Activated T-helper 1 cell treated with anti-CD3 and anti-CD28 coated beads, Interleukin-12 subunit alpha, Interleukin-12 subunit beta, Interleukin-2, Interleukin-4 antibody, amounts not matched to agents 30 ng/mL and 10 ng/mL and 1 ng/mL, durations not matched to agents 14 hours and 24 hours and 36 hours (primary cell): Measurements from ENCODE around the gene ICAM4. TPM values are rescaled to one million over a fixed set of nuclear protein-coding genes. Genes with fewer than 3 reads are reported as not detected.

Experiments
- DNase-seq: peaks from one replicate; pipeline ENCODE4 v3.0.0; 2021; ENCODE audit warnings: low spot score
- H3K27ac Mint-ChIP-seq: one replicate; pipeline ENCODE4 v1.8.0; 2021; ENCODE audit warnings: mild to moderate bottlenecking, mixed read lengths
- H3K27me3 Mint-ChIP-seq: one replicate; pipeline ENCODE4 v1.8.0; 2022; ENCODE audit warnings: mild to moderate bottlenecking, moderate library complexity, mixed read lengths; ENCODE audit not compliant: insufficient read depth
- H3K36me3 Mint-ChIP-seq: one replicate; pipeline ENCODE4 v1.8.0; 2021; ENCODE audit warnings: low read depth, mixed read lengths
- H3K4me1 Mint-ChIP-seq: one replicate; pipeline ENCODE4 v1.8.0; 2021; ENCODE audit warnings: low read depth, mixed read lengths
- H3K4me3 Mint-ChIP-seq: one replicate; pipeline ENCODE4 v1.8.0; 2021; ENCODE audit warnings: mild to moderate bottlenecking, moderate library complexity, mixed read lengths
- H3K9me3 Mint-ChIP-seq: one replicate; pipeline ENCODE4 v1.8.0; 2021; ENCODE audit warnings: mixed read lengths
- intact Hi-C: fragments of 100-400 bp; cut with micrococcal nuclease; formaldehyde crosslinking; loops from one replicate; pipeline ENCODE4 v1.15.1; 2024
- total RNA-seq: library from RNA; stranded (reverse); gene quantifications from 2 replicates; pipeline ENCODE4 v1.2.3, GENCODE V29; 2022

ICAM4 gene
- total RNA-seq, 1 donor from 2014 or later: 1.0 TPM

GRCh38 chr19:10289167-10289835 is 2.5 kb downstream of the ICAM4 start:
- intact Hi-C loops: loop anchor here (1.0 kb wide), 1 partner anchor 18 kb away; the partner anchor contains the start of gene ICAM1
- peak overlapping the region; percentile 79 for H3K4me3 Mint-ChIP-seq
- peaks cover 67% of the 10 kb centered on the region for H3K4me1 Mint-ChIP-seq
- peaks cover 18% of the 10 kb centered on the region for H3K36me3 Mint-ChIP-seq
- H3K9me3 Mint-ChIP-seq: no peaks in the 10 kb centered on the region
- peak; percentile 42 for DNase-seq
- peak overlapping the region; percentile 58 for H3K27ac Mint-ChIP-seq
- H3K27me3 Mint-ChIP-seq: peaks cover 53% of the 10 kb centered on the region

GRCh38 chr19:10289836-10290356 is 3.1 kb downstream of the ICAM4 start, which contains the start of gene ICAM5:
ICAM5 (plus strand) TSS chr19:10289952; CDS start chr19:10290044, 92 bp downstream.
- Mint-ChIP-seq H3K4me1 (peaks cover 71% of the 10 kb centered on the region), H3K27me3 (peaks cover 58% of the 10 kb centered on the region), H3K9me3 (no peaks in the 10 kb centered on the region), H3K36me3 (peaks cover 17% of the 10 kb centered on the region), H3K4me3 (peak within 1 kb of the TSS; percentile 79), H3K27ac (peak within 1 kb of the TSS; percentile 81)
- intact Hi-C loops: loop anchor here (1.0 to 2.0 kb wide), 2 partner anchors 19 to 225 kb away; partner anchors contain the start of gene ICAM1
- DNase-seq: no peak

- Mint-ChIP-seq H3K27me3 (peaks cover 58% of the 10 kb centered on the region), H3K36me3 (peaks cover 12% of the 10 kb centered on the region), H3K27ac (peak overlapping the region; percentile 81), H3K4me3 (peak overlapping the region; percentile 77), H3K9me3 (no peaks in the 10 kb centered on the region), H3K4me1 (peaks cover 66% of the 10 kb centered on the region)
- intact Hi-C loops: loop anchor here (2.0 kb wide), 1 partner anchor 224 kb away; no protein-coding TSS in a partner anchor
- DNase-seq: no peak
Observed at GRCh38 chr19:10290357-10290875, 3.7 kb downstream of the ICAM4 start.

- Mint-ChIP-seq H3K4me1 (peaks cover 66% of the 10 kb centered on the region), H3K9me3 (no peaks in the 10 kb centered on the region), H3K36me3 (peaks cover 6% of the 10 kb centered on the region), H3K27me3 (peaks cover 64% of the 10 kb centered on the region), H3K4me3 (peak overlapping the region; percentile 77), H3K27ac (peak overlapping the region; percentile 81)
- intact Hi-C loops: loop anchor here (2.0 kb wide), 1 partner anchor 224 kb away; no protein-coding TSS in a partner anchor
- peak; percentile 37 for DNase-seq
Observed at GRCh38 chr19:10290876-10291553, 4.3 kb downstream of the ICAM4 start.

GRCh38 chr19:10291554-10292205 is 4.9 kb downstream of the ICAM4 start:
- peak overlapping the region; percentile 77 for H3K4me3 Mint-ChIP-seq
- H3K9me3 Mint-ChIP-seq: no peaks in the 10 kb centered on the region
- peaks cover 59% of the 10 kb centered on the region for H3K4me1 Mint-ChIP-seq
- no peak for DNase-seq
- intact Hi-C loops: loop anchor here (2.0 kb wide), 1 partner anchor 223 kb away; no protein-coding TSS in a partner anchor
- peaks cover under 1% of the 10 kb centered on the region for H3K36me3 Mint-ChIP-seq
- peaks cover 65% of the 10 kb centered on the region for H3K27me3 Mint-ChIP-seq
- H3K27ac Mint-ChIP-seq: peak overlapping the region; percentile 74

DNA sequence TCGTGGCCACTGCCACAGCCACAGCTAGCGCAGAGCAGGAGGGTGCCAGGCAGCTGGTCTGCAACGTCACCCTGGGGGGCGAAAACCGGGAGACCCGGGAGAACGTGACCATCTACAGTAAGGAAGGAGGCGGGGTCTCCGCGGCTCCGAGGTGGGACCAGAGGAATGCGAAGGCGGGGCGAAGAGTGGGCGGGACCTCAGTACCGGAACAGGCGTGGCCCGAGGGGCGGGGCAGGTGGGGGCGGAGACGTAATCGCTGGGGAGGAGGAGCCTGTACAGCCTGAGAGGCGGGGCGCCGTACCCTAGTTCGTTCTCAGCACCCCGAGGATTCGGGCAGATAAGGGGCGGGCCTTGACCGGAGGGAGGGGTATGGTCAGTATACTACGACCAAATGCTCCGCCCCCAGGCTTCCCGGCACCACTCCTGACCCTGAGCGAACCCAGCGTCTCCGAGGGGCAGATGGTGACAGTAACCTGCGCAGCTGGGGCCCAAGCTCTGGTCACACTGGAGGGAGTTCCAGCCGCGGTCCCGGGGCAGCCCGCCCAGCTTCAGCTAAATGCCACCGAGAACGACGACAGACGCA is 5.5 kb downstream of the ICAM4 start:
- Mint-ChIP-seq H3K36me3 (no peaks in the 10 kb centered on the region), H3K27me3 (peaks cover 68% of the 10 kb centered on the region), H3K9me3 (no peaks in the 10 kb centered on the region), H3K4me3 (peak overlapping the region; percentile 77), H3K27ac (peak overlapping the region; percentile 74), H3K4me1 (peaks cover 57% of the 10 kb centered on the region)
- DNase-seq: peak; percentile 66
- intact Hi-C loops: no loop called here

GRCh38 chr19:10292789-10293636 is 6.3 kb downstream of the ICAM4 start:
- peak overlapping the region; percentile 26 for H3K27ac Mint-ChIP-seq
- H3K4me3 Mint-ChIP-seq: peak overlapping the region; percentile 77
- H3K36me3 Mint-ChIP-seq: no peaks in the 10 kb centered on the region
- intact Hi-C loops: no loop called here
- H3K4me1 Mint-ChIP-seq: peaks cover 50% of the 10 kb centered on the region
- DNase-seq: no peak
- no peaks in the 10 kb centered on the region for H3K9me3 Mint-ChIP-seq
- peaks cover 65% of the 10 kb centered on the region for H3K27me3 Mint-ChIP-seq

- no peak for DNase-seq
- Mint-ChIP-seq H3K27ac (no peak overlapping the region), H3K4me1 (peaks cover 44% of the 10 kb centered on the region), H3K27me3 (peaks cover 59% of the 10 kb centered on the region), H3K4me3 (peak overlapping the region; percentile 77), H3K9me3 (no peaks in the 10 kb centered on the region), H3K36me3 (no peaks in the 10 kb centered on the region)
- intact Hi-C loops: no loop called here
Observed at GRCh38 chr19:10293637-10294367, 7.0 kb downstream of the ICAM4 start.

- peaks cover 42% of the 10 kb centered on the region for H3K4me1 Mint-ChIP-seq
- no peak overlapping the region for H3K27ac Mint-ChIP-seq
- peaks cover 54% of the 10 kb centered on the region for H3K27me3 Mint-ChIP-seq
- no peaks in the 10 kb centered on the region for H3K36me3 Mint-ChIP-seq
- no peak for DNase-seq
- intact Hi-C loops: no loop called here
- H3K9me3 Mint-ChIP-seq: no peaks in the 10 kb centered on the region
- H3K4me3 Mint-ChIP-seq: peak overlapping the region; percentile 33
Observed at GRCh38 chr19:10294368-10294697, 7.6 kb downstream of the ICAM4 start.

GRCh38 chr19:10295305-10295846 is 8.6 kb downstream of the ICAM4 start:
- H3K4me1 Mint-ChIP-seq: peaks cover 38% of the 10 kb centered on the region
- H3K27ac Mint-ChIP-seq: peak overlapping the region; percentile 55
- H3K9me3 Mint-ChIP-seq: no peaks in the 10 kb centered on the region
- peaks cover 52% of the 10 kb centered on the region for H3K27me3 Mint-ChIP-seq
- H3K4me3 Mint-ChIP-seq: peak overlapping the region; percentile 79
- intact Hi-C loops: loop anchor here (1.0 kb wide), 2 partner anchors 9 to 20 kb away; partner anchors contain the start of gene ICAM4
- H3K36me3 Mint-ChIP-seq: no peaks in the 10 kb centered on the region
- DNase-seq: peak; percentile 73
